A673 (cell line): Measurements from ENCODE around the gene SINHCAF. TPM values are rescaled to one million over a fixed set of nuclear protein-coding genes. Genes with fewer than 3 reads are reported as not detected.

ENCODE experiments used
- BruUV-seq: library from RNA; stranded (reverse); fragments of 400-500 nt; replicated peaks from 2 replicates; lab custom pipeline; 2021; lab: Mats Ljungman, UMichigan
- CTCF ChIA-PET: fragments of 300-600 bp; sonication (Branson Sonifier 250); formaldehyde crosslinking; loops from one replicate; lab custom pipeline; 2022; ENCODE audit warnings: antibody characterized with exemption; lab: Charles Lee
- POLR2A ChIA-PET: fragments of 300-600 bp; sonication (Branson Sonifier 250); formaldehyde crosslinking; loops from one replicate; lab custom pipeline; 2022; ENCODE audit warnings: antibody characterized with exemption; ENCODE audit not compliant: low non-redundant PET; lab: Charles Lee
- DNase-seq: peaks from one replicate; pipeline ENCODE4 v3.0.0-alpha.2; 2015; ENCODE audit warnings: low spot score
- H3K27ac ChIP-seq: fragments of 200-600 bp; sonication (generic); 2 replicates; pipeline ENCODE4 v1.5.1; 2016; ENCODE audit warnings: mixed run types, low read depth, mild to moderate bottlenecking, mixed read lengths, antibody characterized with exemption, low read length; ENCODE audit not compliant: poor library complexity, severe bottlenecking
- H3K27me3 ChIP-seq: fragments of 200-600 bp; sonication (generic); replicated peaks from 2 replicates; pipeline ENCODE4 v1.6.1; 2017; ENCODE audit warnings: mixed run types, low read depth, mild to moderate bottlenecking, mixed read lengths, antibody characterized with exemption, low read length; ENCODE audit not compliant: insufficient read depth, poor library complexity
- H3K36me3 ChIP-seq: fragments of 200-600 bp; sonication (generic); 2 replicates; pipeline ENCODE4 v1.6.1; 2016; ENCODE audit warnings: mixed run types, mild to moderate bottlenecking, mixed read lengths, antibody characterized with exemption, low read length; ENCODE audit not compliant: insufficient read depth, poor library complexity, severe bottlenecking
- H3K4me1 ChIP-seq: fragments of 200-600 bp; sonication (generic); 2 replicates; pipeline ENCODE4 v1.6.1; 2017; ENCODE audit warnings: mixed run types, mild to moderate bottlenecking, mixed read lengths, antibody characterized with exemption, low read length; ENCODE audit not compliant: insufficient read depth, poor library complexity, severe bottlenecking
- H3K4me3 ChIP-seq: fragments of 200-600 bp; sonication (generic); 2 replicates; pipeline ENCODE4 v1.5.1; 2016; ENCODE audit warnings: low read depth, mixed run types, mild to moderate bottlenecking, mixed read lengths, low read length; ENCODE audit not compliant: poor library complexity, severe bottlenecking
- H3K9me3 ChIP-seq: fragments of 200-600 bp; sonication (generic); 2 replicates; pipeline ENCODE4 v1.6.1; 2016; ENCODE audit warnings: mixed run types, low read depth, mild to moderate bottlenecking, mixed read lengths, antibody characterized with exemption, low read length; ENCODE audit not compliant: poor library complexity, severe bottlenecking
- EZH2 ChIP-seq: fragments of 200-600 bp; sonication (generic); IDR thresholded peaks from 2 replicates; pipeline ENCODE4 v1.6.1; 2017; ENCODE audit warnings: borderline replicate concordance, low read depth, mild to moderate bottlenecking, mixed read lengths, antibody characterized with exemption, low read length; ENCODE audit not compliant: poor library complexity, severe bottlenecking
- intact Hi-C: fragments of 100-400 bp; cut with micrococcal nuclease; formaldehyde crosslinking; loops from one replicate; pipeline ENCODE4 v1.10.0; 2022; ENCODE audit not compliant: unreplicated experiment
- total RNA-seq: library from RNA; stranded (reverse); gene quantifications from 2 replicates; pipeline ENCODE4 v1.2.3, GENCODE V29; 2021
- TF ChIP-seq, protein P1 (sequence below): fragments of 300-800, 200-600 bp; sonication (generic); conservative IDR thresholded peaks from 2 replicates; pipeline ENCODE4 v1.5.1; 2017; ENCODE audit warnings: low read depth, mild to moderate bottlenecking, antibody characterized with exemption, low read length, moderate library complexity, mixed read lengths

Gene SINHCAF
- total RNA-seq, 1 experiment from 2014 or later, result 137 TPM

DNA sequence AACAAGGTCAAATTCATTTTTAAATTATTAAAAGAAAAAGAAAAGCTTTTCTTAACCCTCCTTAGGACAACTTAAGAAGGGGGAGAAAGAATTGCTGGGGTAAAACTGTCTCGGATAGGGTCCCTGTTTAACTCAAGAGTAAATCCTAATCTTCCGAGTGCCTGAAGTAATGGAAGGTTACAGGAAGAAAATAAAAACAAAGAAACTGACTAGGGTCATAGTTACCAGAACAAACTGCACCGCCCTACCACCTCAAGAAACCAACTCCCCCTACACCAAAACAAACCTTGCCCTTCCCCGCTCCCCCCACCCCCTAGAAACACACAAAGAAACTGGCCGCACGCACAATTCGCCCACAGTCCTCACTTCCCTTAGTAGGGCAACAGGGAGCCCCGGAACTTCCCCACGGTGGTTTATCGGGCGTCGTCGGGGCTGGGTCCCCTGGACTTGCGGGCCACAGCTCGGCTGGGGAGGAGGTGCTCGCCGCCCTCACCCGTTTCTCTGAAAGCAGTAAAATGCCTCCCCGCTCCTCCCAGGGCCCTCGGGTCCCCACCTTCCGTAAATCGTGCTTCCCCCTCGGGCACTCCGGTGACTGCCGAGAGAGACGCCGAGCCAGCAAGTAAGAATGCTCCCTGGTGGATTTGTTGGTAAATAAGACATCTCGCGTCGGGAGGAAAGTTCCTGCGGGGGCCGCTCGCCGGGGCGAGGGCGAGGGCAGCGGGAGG lies 2.4 kb downstream of the SINHCAF start:
- peak overlapping the region; percentile 88 for H3K4me3 ChIP-seq
- H3K36me3 ChIP-seq, result no peaks in the 10 kb centered on the region
- H3K9me3 ChIP-seq, result no peaks in the 10 kb centered on the region
- ChIA-PET POLR2A (no interaction called here), CTCF (no interaction called here)
- peaks cover 34% of the 10 kb centered on the region for H3K4me1 ChIP-seq
- intact Hi-C loops, result no loop called here
- no TSS peak for BruUV-seq
- H3K27ac ChIP-seq, result peak overlapping the region; percentile 96
- no peaks in the 10 kb centered on the region for H3K27me3 ChIP-seq
- TF ChIP-seq, protein P1, sequence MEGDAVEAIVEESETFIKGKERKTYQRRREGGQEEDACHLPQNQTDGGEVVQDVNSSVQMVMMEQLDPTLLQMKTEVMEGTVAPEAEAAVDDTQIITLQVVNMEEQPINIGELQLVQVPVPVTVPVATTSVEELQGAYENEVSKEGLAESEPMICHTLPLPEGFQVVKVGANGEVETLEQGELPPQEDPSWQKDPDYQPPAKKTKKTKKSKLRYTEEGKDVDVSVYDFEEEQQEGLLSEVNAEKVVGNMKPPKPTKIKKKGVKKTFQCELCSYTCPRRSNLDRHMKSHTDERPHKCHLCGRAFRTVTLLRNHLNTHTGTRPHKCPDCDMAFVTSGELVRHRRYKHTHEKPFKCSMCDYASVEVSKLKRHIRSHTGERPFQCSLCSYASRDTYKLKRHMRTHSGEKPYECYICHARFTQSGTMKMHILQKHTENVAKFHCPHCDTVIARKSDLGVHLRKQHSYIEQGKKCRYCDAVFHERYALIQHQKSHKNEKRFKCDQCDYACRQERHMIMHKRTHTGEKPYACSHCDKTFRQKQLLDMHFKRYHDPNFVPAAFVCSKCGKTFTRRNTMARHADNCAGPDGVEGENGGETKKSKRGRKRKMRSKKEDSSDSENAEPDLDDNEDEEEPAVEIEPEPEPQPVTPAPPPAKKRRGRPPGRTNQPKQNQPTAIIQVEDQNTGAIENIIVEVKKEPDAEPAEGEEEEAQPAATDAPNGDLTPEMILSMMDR, result no peak
- TF ChIP-seq EZH2, result no peak
- DNase-seq, result peak; percentile 60

GRCh38 chr12:31322801-31323207 lies 3.1 kb downstream of the SINHCAF start:
- ChIA-PET POLR2A (no interaction called here), CTCF (no interaction called here)
- no peaks in the 10 kb centered on the region for H3K27me3 ChIP-seq
- H3K27ac ChIP-seq, result peak overlapping the region; percentile 96
- peak overlapping the region; percentile 88 for H3K4me3 ChIP-seq
- peaks cover 42% of the 10 kb centered on the region for H3K4me1 ChIP-seq
- BruUV-seq, result no TSS peak
- no peaks in the 10 kb centered on the region for H3K9me3 ChIP-seq
- intact Hi-C loops, result no loop called here
- DNase-seq, result no peak
- H3K36me3 ChIP-seq, result no peaks in the 10 kb centered on the region
- TF ChIP-seq, protein P1, result no peak
- no peak for TF ChIP-seq EZH2

DNA sequence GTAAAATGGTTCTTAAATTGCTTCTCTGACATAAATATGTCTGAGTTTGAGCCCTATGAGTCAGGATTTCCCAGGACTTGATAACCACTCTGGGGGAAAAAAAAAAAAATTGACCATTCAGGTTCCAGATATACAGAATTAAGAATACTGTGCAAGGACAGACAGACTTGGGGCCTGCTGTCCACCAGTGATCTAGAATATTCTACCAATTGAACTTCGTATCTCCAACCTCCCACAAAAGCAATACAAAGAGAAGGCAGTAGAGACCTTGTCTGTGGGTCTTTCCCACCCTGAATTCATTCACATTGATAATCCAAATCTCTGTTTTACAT lies 4.1 kb downstream of the SINHCAF start:
- Histone ChIP-seq H3K27me3 (no peaks in the 10 kb centered on the region), H3K9me3 (no peaks in the 10 kb centered on the region), H3K36me3 (no peaks in the 10 kb centered on the region), H3K4me3 (no peak overlapping the region), H3K4me1 (peaks cover 49% of the 10 kb centered on the region), H3K27ac (no peak overlapping the region)
- BruUV-seq, result no TSS peak
- intact Hi-C loops, result no loop called here
- POLR2A ChIA-PET, result interaction anchor here (0.7 kb wide), 1 partner anchor 1530 kb away, joined by 4 read pairs; no protein-coding TSS in a partner anchor
- DNase-seq, result no peak
- CTCF ChIA-PET, result no interaction called here
- TF ChIP-seq, protein P1, result no peak
- no peak for TF ChIP-seq EZH2
